H1 (cell line): ENCODE data around the gene EIF4E1B. TPM values are rescaled to one million over a fixed set of nuclear protein-coding genes. Genes with fewer than 3 reads are reported as not detected.

Experiments
- NANOG ChIP-seq: IDR thresholded peaks from 2 replicates; pipeline ENCODE4 v1.6.1; 2011; ENCODE audit warnings: low read length, low read depth, mild to moderate bottlenecking, inconsistent platforms; ENCODE audit not compliant: insufficient read depth, poor library complexity, severe bottlenecking
- polyA plus RNA-seq, 7 experiments: library from polyadenylated mRNA; depleted of rRNA in 3 of 7; stranded (reverse) in 5 of 7; unstranded in 2 of 7; fragments of >200 nt in 5 of 7; fragments of 200-250 nt in 2 of 7; gene quantifications; 1 replicate in 5 of 7; 2 replicates in 1 of 7; 4 replicates in 1 of 7; pipeline versions ENCODE4 v1.2.1 to v1.2.3, GENCODE V29; 2011 to 2013; ENCODE audit warnings: missing spikeins in 2 of 7, mixed read lengths in 2 of 7
- total RNA-seq: library from RNA; stranded (reverse); fragmentation: NEBNext Ultra II Directional; extraction: Animal tissue kit (Norgen Biotek cat#: 25700); gene quantifications from 2 replicates; pipeline ENCODE4 v1.2.1, GENCODE V29; 2021
- TF ChIP-seq, protein P1 (sequence below): IDR thresholded peaks from 2 replicates; pipeline ENCODE4 v1.6.1; 2011; ENCODE audit warnings: low read depth, mild to moderate bottlenecking, low read length; ENCODE audit not compliant: insufficient read depth

Gene EIF4E1B
- total and polyA plus RNA-seq, 2 of the 8 experiments (the other 6 are each of a cell fraction or from before 2014, with no cell fraction given): 0.97 to 1.3 TPM

DNA sequence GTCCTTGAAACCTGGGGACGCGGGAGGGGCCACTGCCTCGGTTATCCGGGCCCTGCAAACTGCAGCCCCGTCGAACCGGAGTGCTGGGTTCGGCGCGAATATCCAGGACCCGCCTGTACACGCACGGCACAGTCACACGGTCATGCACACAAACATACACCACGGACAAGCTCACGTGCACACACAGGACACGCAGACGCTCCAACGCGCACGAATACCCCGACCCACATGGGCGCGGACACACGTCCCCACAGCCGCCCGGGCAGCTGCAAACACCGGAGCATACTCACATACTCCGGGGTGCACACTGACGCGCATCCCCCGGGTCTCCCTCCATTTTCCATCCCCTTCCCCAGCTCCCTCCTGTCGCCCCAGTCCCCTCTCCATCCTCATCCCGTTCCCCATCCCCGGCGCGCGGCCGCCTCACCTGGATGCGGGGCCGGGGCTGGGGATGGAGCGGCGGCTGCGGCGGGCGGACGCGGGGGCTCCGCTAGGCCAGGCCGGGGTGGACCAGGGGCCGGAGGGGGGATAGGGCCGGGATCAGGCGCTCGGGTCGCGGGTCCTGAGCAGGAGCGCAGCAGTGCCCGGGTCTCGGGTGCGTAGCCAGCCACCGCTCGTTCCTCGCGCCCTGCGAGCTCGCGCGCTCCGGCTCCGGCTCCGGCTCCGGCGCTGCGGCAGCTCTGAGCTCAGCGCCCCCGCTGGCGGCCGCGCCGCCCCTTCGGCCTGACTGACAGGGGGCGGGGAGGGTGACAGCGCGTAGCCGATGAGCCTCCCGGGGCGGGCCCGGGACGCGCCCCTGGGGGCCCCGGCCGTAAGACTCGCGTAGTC lies at the start of gene EIF4E1B, which contains the start of gene SNCB (continued):
- no peak for TF ChIP-seq NANOG
- TF ChIP-seq, protein P1, sequence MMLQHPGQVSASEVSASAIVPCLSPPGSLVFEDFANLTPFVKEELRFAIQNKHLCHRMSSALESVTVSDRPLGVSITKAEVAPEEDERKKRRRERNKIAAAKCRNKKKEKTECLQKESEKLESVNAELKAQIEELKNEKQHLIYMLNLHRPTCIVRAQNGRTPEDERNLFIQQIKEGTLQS: no peak
- TF ChIP-seq, all 59 proteins: peak for 18
